SH-SY5Y (cell line): ENCODE results near the gene LPXN.

Experiments used
- GATA2 ChIP-seq: IDR thresholded peaks from 2 replicates; pipeline ENCODE4 v1.6.1; 2011; ENCODE audit warnings: mild to moderate bottlenecking, low read depth, low read length
- GATA3 ChIP-seq: IDR thresholded peaks from 2 replicates; pipeline ENCODE4 v1.6.1; 2011; ENCODE audit warnings: low read depth, mild to moderate bottlenecking, low read length, moderate library complexity

- TF ChIP-seq GATA2 (no peak), GATA3 (no peak)
Measured at GRCh38 chr11:58531865-58532341, 43.8 kb downstream of the LPXN start.
